H1 (cell line): ENCODE results near the gene CLIC2.
"Not testable (repeated sequence)": the region's sequence is repeated elsewhere in the genome, so short reads cannot be mapped to it uniquely, and the experiment has no call there.

ENCODE experiments used
- BRCA1 ChIP-seq: IDR thresholded peaks from 2 replicates; pipeline ENCODE4 v1.6.1; 2012; ENCODE audit warnings: low read depth, low read length, improper control_type of control experiment
- CBX5 ChIP-seq: fragments of 300-800, 300-1000 bp; sonication (generic); IDR thresholded peaks from 2 replicates; pipeline ENCODE4 v1.7.1; 2016; ENCODE audit warnings: antibody characterized with exemption, low read length, low read depth
- EP300 ChIP-seq, 2 experiments: IDR thresholded peaks; 1 replicate in 1 of 2; 2 replicates in 1 of 2; pipeline ENCODE4 v1.6.1; 2011 to 2012; ENCODE audit warnings: low read depth in 2 of 2, low read length in 2 of 2, mild to moderate bottlenecking in 2 of 2, borderline replicate concordance in 1 of 2, inconsistent platforms in 1 of 2, moderate library complexity in 1 of 2
- JUN ChIP-seq: IDR thresholded peaks from 2 replicates; pipeline ENCODE4 v1.6.1; 2011; ENCODE audit warnings: low read depth, mild to moderate bottlenecking, improper control_type of control experiment, low read length
- RNF2 ChIP-seq: fragments of 200-900, 300-1000 bp; sonication (generic); IDR thresholded peaks from 2 replicates; pipeline ENCODE4 v1.7.1; 2016; ENCODE audit warnings: borderline replicate concordance, low read depth, mild to moderate bottlenecking, antibody characterized with exemption, low read length; ENCODE audit not compliant: poor library complexity, severe bottlenecking; ENCODE audit errors: missing control alignments
- TF ChIP-seq, protein P1 (sequence below): IDR thresholded peaks from 2 replicates; pipeline ENCODE4 v1.6.1; 2012; ENCODE audit warnings: inconsistent platforms
- TF ChIP-seq, protein P2 (sequence below), 3 experiments: IDR thresholded peaks; 1 replicate in 2 of 3; 2 replicates in 1 of 3; pipeline versions ENCODE4 v1.5.1 to v1.6.1; 2011; ENCODE audit warnings: low read length in 3 of 3, mild to moderate bottlenecking in 3 of 3, inconsistent platforms in 2 of 3, low read depth in 1 of 3, moderate library complexity in 1 of 3; ENCODE audit not compliant: insufficient read depth in 1 of 3; ENCODE audit errors: control extremely low read depth in 1 of 3
- TF ChIP-seq, protein P3 (sequence below): IDR thresholded peaks from 2 replicates; pipeline ENCODE4 v1.6.1; 2012; ENCODE audit warnings: low read length, inconsistent platforms

DNA sequence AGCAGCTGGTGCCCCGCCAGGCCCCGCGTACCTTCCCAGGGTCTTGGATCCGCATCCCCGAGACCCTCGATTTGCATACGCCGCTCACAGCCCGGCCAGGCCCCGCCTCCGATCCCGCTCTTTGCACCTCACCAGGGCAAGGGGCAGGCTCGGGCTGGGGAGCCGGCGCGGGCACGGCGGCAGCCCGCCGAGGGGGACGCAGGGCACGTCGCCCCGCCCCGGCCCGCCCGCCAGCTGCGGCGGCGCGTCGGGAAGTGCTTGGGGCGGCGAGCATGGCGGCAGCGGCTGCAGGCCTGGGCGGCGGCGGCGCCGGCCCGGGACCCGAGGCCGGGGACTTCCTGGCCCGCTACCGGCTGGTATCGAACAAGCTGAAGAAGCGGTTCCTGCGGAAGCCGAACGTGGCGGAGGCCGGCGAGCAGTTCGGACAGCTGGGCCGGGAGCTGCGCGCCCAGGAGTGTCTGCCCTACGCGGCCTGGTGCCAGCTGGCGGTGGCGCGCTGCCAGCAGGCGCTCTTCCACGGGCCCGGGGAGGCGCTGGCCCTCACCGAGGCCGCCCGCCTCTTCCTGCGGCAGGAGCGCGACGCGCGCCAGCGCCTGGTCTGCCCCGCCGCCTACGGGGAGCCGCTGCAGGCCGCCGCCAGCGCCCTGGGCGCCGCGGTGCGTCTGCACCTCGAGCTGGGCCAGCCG lies 47.6 kb upstream of the CLIC2 start, which contains the start of gene F8A2:
- TF ChIP-seq, protein P1, sequence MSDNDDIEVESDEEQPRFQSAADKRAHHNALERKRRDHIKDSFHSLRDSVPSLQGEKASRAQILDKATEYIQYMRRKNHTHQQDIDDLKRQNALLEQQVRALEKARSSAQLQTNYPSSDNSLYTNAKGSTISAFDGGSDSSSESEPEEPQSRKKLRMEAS, result not testable (repeated sequence)
- TF ChIP-seq, protein P2, sequence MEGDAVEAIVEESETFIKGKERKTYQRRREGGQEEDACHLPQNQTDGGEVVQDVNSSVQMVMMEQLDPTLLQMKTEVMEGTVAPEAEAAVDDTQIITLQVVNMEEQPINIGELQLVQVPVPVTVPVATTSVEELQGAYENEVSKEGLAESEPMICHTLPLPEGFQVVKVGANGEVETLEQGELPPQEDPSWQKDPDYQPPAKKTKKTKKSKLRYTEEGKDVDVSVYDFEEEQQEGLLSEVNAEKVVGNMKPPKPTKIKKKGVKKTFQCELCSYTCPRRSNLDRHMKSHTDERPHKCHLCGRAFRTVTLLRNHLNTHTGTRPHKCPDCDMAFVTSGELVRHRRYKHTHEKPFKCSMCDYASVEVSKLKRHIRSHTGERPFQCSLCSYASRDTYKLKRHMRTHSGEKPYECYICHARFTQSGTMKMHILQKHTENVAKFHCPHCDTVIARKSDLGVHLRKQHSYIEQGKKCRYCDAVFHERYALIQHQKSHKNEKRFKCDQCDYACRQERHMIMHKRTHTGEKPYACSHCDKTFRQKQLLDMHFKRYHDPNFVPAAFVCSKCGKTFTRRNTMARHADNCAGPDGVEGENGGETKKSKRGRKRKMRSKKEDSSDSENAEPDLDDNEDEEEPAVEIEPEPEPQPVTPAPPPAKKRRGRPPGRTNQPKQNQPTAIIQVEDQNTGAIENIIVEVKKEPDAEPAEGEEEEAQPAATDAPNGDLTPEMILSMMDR (IDR thresholded peaks at IDR 0.05; ENCODE audit: control extremely low read depth in 1 of 3, insufficient read depth in 1 of 3, low read depth in 1 of 3, low read length in 3 of 3), result not testable (repeated sequence)
- not testable (repeated sequence) for TF ChIP-seq JUN; EP300 (IDR thresholded peaks at IDR 0.05; ENCODE audit: borderline replicate concordance in 1 of 2, low read depth in 2 of 2, low read length in 2 of 2); RNF2; BRCA1; CBX5
- TF ChIP-seq, protein P3, sequence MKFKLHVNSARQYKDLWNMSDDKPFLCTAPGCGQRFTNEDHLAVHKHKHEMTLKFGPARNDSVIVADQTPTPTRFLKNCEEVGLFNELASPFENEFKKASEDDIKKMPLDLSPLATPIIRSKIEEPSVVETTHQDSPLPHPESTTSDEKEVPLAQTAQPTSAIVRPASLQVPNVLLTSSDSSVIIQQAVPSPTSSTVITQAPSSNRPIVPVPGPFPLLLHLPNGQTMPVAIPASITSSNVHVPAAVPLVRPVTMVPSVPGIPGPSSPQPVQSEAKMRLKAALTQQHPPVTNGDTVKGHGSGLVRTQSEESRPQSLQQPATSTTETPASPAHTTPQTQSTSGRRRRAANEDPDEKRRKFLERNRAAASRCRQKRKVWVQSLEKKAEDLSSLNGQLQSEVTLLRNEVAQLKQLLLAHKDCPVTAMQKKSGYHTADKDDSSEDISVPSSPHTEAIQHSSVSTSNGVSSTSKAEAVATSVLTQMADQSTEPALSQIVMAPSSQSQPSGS, result not testable (repeated sequence)
